ENCODE results near the gene RIOK1. TPM values are rescaled to one million over a fixed set of nuclear protein-coding genes. Genes with fewer than 3 reads are reported as not detected.

Gene RIOK1
- total RNA-seq, 2 experiments from 2014 or later: 26.1 to 42.5 TPM

DNA sequence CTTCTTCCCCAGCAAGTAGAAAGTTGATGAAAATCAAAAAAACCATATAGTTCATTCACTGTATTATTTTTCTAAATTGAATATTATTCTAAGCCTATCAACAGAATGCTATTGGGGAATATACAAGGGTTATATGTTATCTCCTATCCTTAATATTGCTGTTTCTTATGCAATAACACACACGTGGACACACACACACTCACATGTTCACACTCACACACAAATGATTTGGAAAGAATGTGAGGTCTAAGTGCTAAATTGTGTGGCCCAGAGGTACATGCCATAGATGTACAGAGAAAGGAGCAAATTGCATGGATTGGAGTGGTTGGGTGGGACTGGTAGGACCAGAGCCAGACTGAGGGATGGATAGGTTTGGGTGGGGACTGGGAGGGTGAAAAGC, 45.1 kb downstream of the RIOK1 start:
- Mint-ChIP-seq H3K9me3 (ENCODE audit: low read depth) (no peaks in the 10 kb centered on the region), H3K36me3 (no peaks in the 10 kb centered on the region), H3K27ac (no peak overlapping the region), H3K4me3 (no peak overlapping the region), H3K27me3 (peaks cover 7% of the 10 kb centered on the region), H3K4me1 (peaks cover 9% of the 10 kb centered on the region)
- no peak for ATAC-seq
- no peak for DNase-seq
- CTCF ChIA-PET: no interaction called here

DNA sequence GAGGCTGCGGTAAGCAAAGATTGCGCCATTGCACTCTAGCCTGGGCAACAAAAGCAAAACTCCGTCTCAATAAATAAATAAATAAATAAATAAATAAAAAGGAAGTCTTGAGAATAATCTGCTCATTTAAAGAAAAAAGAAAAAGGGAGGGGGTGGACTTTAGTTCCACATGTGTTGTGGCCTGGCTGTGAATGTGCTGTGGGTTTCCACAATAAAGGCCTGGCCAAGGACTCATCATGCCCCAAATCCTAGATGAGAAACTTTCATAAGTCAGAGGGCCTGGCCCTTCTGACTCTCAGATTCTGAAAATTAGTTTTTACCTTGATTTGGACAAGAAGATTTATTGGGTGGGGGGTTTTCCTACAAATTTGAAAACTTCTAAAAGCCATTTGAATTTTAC, 48.4 kb downstream of the RIOK1 start:
- CTCF ChIA-PET: no interaction called here
- H3K27me3 Mint-ChIP-seq: peaks cover 4% of the 10 kb centered on the region
- no peak overlapping the region for H3K4me3 Mint-ChIP-seq
- DNase-seq (no peak), ATAC-seq (no peak)
- H3K4me1 Mint-ChIP-seq: peaks cover 18% of the 10 kb centered on the region
- H3K36me3 Mint-ChIP-seq: no peaks in the 10 kb centered on the region
- H3K9me3 Mint-ChIP-seq (ENCODE audit: low read depth): no peaks in the 10 kb centered on the region
- no peak overlapping the region for H3K27ac Mint-ChIP-seq

DNA sequence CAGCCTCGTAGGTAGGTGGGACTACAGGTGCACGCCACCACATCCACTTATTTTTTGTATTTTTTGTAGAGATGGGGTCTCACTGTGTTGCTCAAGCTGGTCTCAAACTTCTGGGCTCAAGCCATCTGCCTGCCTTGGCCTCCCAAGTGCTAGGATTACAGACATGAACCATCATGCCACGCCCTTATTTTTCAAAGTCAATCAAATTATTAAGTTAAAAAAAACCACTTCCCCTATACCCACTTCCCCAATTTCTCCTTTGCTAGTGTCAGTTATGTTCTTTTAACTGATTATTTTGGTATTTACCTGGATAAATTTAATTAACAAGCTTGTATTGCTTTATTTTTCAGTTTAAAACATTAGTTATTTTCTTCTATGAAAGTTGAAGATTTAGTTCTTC, 49.6 kb downstream of the RIOK1 start:
- ATAC-seq: no peak

DNA sequence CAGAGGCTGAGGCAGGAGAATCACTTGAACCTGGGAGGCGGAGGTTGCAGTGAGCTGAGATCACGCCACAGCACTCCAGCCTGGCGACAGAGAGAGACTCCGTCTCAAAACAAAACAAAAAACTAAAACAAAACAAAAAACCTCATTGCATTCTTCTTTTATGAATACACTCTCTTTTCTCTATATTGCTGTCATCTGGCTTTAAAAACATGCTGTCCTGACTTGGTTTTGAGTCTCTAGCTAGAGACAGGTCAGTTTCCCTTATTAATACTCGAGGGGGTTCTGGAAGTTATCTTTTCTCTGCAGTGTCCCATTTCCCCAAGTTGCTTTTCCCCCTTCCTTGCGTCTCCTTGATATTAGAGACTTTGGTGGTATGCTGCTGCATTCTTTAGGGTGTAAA, 50.9 kb downstream of the RIOK1 start:
- Mint-ChIP-seq H3K4me3 (no peak overlapping the region), H3K4me1 (peaks cover 18% of the 10 kb centered on the region), H3K36me3 (no peaks in the 10 kb centered on the region), H3K9me3 (ENCODE audit: low read depth) (no peaks in the 10 kb centered on the region), H3K27me3 (peaks cover 7% of the 10 kb centered on the region), H3K27ac (no peak overlapping the region)
- ATAC-seq: no peak
- no peak for DNase-seq
- CTCF ChIA-PET: no interaction called here

More for the DNA sequence above, 49.6 kb downstream of the RIOK1 start:
- Mint-ChIP-seq H3K36me3 (no peaks in the 10 kb centered on the region), H3K4me1 (peaks cover 18% of the 10 kb centered on the region), H3K27ac (no peak overlapping the region), H3K9me3 (ENCODE audit: low read depth) (no peaks in the 10 kb centered on the region), H3K4me3 (no peak overlapping the region), H3K27me3 (peaks cover 4% of the 10 kb centered on the region)
- CTCF ChIA-PET: interaction anchor here (1.0 to 1.1 kb wide), 2 partner anchors 10 to 13 kb away, joined by 4 read pairs; no protein-coding TSS in a partner anchor
- DNase-seq: no peak

DNA sequence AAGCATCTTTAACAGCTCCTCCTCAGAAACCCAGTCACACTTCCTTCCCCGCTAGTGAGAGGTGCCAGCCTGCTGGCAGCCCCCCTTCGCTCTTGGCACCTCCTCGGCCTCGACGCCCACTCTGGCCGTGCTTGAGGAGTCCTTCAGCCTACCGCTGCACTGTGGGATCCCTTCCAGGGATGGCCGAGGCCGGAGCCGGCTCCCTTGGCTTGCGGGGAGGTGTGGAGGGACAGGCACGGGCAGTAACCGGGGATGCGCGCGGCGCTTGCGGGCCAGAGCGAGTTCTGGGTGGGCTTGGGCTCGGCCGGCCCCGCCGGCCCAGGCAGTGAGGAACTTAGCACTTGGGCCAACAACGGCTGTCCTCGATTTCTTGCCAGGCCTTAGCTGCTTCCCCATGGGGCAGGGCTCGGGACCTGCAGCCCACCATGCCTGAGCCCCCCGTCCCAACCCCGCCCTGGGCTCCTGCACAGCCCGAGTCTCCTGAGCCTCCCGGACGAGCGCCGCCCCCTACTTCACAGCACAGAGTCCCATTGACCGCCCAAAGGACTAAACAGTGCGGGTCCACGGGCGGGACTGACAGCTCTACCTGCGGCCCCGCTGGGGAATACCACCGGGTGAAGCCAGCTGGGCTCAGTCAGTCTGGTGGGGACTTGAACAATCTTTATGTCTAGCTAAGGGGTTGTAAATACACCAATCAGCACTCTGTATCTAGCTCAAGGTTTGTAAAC, 51.6 kb downstream of the RIOK1 start:
- peaks cover 3% of the 10 kb centered on the region for H3K27me3 Mint-ChIP-seq
- H3K4me3 Mint-ChIP-seq: no peak overlapping the region
- H3K4me1 Mint-ChIP-seq: peaks cover 18% of the 10 kb centered on the region
- no peaks in the 10 kb centered on the region for H3K9me3 Mint-ChIP-seq (ENCODE audit: low read depth)
- H3K27ac Mint-ChIP-seq: no peak overlapping the region
- no peak for DNase-seq
- CTCF ChIA-PET: no interaction called here
- ATAC-seq: no peak
- H3K36me3 Mint-ChIP-seq: no peaks in the 10 kb centered on the region

DNA sequence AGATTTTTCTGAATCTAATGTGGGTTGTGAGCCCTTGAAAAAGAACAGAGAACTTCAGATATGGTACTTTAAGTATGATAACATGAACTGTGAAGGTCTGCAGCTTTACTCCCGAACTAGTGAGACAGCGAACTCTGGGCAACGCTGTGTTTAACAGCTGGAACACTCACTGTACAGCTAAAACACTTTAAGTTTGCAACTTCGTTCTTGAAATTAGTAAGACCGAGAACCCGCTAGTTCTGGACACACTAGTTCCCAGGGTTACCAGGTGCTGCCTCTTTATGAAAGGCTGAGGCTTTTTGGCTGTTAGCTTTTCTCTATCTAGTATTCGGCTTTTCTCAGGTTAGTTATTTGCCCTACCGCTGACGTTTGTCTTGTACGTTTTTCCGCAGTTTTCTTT, 52.9 kb downstream of the RIOK1 start:
- DNase-seq (no peak), ATAC-seq (no peak)
- Mint-ChIP-seq H3K9me3 (ENCODE audit: low read depth) (no peaks in the 10 kb centered on the region), H3K27ac (no peak overlapping the region), H3K36me3 (no peaks in the 10 kb centered on the region), H3K27me3 (peaks cover 3% of the 10 kb centered on the region), H3K4me3 (no peak overlapping the region), H3K4me1 (peaks cover 18% of the 10 kb centered on the region)
- CTCF ChIA-PET: no interaction called here

DNA sequence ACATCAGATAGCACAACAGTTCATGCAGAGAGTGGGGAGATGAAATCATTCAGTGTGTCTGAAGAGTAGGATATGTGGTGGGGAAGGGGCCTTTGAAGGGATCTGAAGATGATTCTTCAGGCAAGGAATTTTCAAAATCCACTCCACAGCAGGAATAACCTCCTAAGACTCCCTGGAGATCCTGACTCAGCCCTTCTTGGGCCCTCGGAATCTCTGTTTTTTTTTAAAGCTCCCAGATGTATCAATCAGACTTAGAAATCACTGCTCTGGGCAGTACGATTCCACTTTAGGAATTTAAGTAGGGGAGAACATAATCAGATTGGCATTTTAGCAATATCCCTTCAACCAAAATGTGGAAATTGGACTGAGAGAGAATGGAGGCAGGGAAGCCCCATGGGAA, 55.5 kb downstream of the RIOK1 start:
- DNase-seq: no peak
- Mint-ChIP-seq H3K4me1 (peaks cover 5% of the 10 kb centered on the region), H3K27me3 (peaks cover 3% of the 10 kb centered on the region), H3K36me3 (no peaks in the 10 kb centered on the region), H3K9me3 (ENCODE audit: low read depth) (no peaks in the 10 kb centered on the region), H3K27ac (no peak overlapping the region), H3K4me3 (no peak overlapping the region)
- CTCF ChIA-PET: no interaction called here
- no peak for ATAC-seq

DNA sequence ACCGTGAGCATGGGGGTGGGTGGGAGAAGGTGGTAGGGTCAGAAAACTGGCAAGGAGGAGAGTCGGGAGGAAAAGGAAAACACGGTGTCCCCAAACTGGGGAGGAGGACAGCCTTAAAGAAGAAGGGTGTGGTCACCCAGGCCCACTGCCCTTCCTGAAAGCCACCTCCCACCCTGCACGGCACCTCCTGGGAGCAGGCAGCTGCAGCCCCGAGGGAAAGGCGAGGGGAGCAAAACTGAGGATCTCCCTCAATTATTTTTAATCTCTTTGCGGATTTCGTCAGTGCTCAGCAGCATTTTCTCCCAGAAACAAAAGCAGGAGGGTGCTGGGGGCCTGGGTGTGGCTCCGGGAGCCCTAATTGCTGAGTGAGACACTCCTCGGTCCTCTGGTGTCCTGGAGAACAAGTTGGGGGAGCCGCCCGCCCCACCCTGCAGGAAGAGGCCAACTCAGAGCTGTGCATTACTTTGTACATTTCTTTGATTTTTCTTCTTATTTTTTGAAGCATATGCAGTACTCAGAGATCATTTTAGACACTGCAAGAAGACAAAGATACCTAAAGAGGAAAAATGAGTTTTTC, 56.4 kb downstream of the RIOK1 start:
- DNase-seq (no peak), ATAC-seq (no peak)
- Mint-ChIP-seq H3K4me1 (no peaks in the 10 kb centered on the region), H3K4me3 (no peak overlapping the region), H3K27ac (no peak overlapping the region), H3K36me3 (no peaks in the 10 kb centered on the region), H3K9me3 (ENCODE audit: low read depth) (no peaks in the 10 kb centered on the region), H3K27me3 (peaks cover 5% of the 10 kb centered on the region)
- CTCF ChIA-PET: no interaction called here

DNA sequence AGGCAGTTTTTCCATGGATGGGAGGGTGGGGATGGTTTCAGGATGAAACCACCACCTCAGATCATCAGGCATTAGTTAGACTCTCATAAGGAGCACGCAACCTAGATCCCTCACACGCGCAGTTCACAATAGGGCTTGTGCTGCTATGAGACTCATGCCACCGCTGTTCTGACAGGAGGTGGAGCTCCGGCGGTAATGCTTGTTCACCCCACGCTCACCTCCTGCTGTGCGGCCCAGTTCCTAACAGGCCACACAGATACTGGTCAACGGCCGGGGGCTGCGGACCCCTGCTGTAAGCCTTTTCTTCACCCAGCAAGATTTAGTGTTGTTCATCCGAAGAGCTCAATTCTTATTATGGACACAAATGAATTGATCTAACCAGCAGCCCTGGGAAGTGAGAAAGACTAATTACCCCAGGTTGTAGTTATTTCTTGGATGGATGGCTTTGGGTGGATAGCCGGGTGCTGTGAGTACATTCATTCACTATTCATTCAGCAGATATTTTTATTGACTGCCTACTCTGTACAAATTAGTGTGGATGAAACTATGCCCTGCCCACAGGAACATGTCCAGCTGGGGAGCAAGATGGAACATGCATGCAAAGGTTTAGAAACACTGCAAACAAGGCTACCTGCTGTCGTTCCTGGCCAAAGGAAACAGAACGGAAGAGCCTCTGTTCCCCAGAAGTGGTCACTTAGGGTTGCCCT, 57.2 kb downstream of the RIOK1 start:
- no peak overlapping the region for H3K4me3 Mint-ChIP-seq

DNA sequence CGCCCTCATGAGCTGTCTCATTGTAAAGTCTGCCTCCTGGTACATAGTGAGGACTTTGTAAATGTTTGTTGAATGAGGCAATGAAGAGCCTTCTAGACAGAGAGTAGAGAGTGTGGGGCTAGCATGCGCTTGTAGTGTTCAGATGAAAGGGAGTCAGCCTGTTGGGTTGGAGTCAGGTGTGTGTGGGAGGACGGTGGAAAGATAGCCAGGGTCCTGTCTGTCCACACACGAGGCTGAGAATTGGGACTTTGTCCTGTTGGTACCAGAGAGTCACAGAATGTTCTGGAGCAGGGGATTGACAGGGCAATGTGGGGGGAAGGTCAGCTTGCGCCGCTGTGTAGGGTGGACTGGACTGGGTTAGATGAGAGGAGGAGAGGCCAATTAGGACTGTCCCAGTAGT, 58.6 kb downstream of the RIOK1 start:
- no peaks in the 10 kb centered on the region for H3K36me3 Mint-ChIP-seq
- no peak overlapping the region for H3K27ac Mint-ChIP-seq
- ATAC-seq: no peak
- no peak overlapping the region for H3K4me3 Mint-ChIP-seq
- H3K27me3 Mint-ChIP-seq: peaks cover 14% of the 10 kb centered on the region
- CTCF ChIA-PET: no interaction called here
- no peak for DNase-seq
- H3K4me1 Mint-ChIP-seq: no peaks in the 10 kb centered on the region
- H3K9me3 Mint-ChIP-seq (ENCODE audit: low read depth): no peaks in the 10 kb centered on the region

More for the DNA sequence above, 57.2 kb downstream of the RIOK1 start:
- H3K27ac Mint-ChIP-seq: no peak overlapping the region
- no peak for DNase-seq
- no peaks in the 10 kb centered on the region for H3K4me1 Mint-ChIP-seq
- H3K9me3 Mint-ChIP-seq (ENCODE audit: low read depth): no peaks in the 10 kb centered on the region
- H3K36me3 Mint-ChIP-seq: no peaks in the 10 kb centered on the region
- ATAC-seq: no peak
- CTCF ChIA-PET: no interaction called here
- H3K27me3 Mint-ChIP-seq: peaks cover 11% of the 10 kb centered on the region

DNA sequence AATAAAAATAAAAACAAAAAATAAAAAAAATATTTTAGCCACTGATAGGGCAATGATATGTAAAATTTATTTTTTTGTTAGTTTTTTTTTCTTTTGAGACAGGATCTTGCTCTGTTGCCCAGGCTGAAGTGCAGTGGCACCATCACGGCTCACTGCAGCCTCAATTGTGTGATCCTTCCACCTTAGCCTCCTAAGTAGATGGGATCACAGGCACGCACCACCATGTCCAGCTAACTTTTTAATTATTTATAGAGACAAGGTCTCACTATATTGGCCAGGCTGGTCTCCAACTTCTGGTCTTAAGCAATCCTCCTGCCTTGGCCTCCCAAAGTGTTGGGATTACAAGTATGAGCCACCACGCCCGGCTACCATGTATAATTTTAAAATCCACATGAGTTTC, 59.4 kb downstream of the RIOK1 start:
- Mint-ChIP-seq H3K27ac (no peak overlapping the region), H3K4me1 (no peaks in the 10 kb centered on the region), H3K9me3 (ENCODE audit: low read depth) (no peaks in the 10 kb centered on the region), H3K4me3 (no peak overlapping the region), H3K36me3 (no peaks in the 10 kb centered on the region), H3K27me3 (peaks cover 14% of the 10 kb centered on the region)
- no peak for DNase-seq
- CTCF ChIA-PET: no interaction called here
- no peak for ATAC-seq

DNA sequence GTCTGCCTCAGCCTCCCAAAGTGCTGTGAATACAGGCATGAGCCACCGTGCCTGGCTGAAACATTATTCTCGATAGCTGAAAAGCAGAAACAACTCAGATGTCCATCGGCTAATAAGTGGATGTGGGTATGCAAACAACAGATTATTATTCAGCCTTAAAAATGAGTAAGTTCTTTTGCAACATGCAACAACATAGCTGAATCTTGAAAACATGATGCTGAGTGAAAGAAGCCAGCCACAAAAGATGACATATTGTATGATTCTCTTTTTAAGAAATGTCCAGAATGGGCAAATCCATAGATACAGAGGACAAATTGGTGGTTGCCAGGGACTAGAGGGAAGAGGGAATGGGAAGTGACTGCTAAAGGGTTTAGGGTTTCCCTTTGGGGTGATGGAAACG, 61.7 kb downstream of the RIOK1 start:
- Mint-ChIP-seq H3K36me3 (no peaks in the 10 kb centered on the region), H3K27ac (no peak overlapping the region), H3K4me1 (no peaks in the 10 kb centered on the region), H3K4me3 (no peak overlapping the region), H3K27me3 (peaks cover 13% of the 10 kb centered on the region), H3K9me3 (ENCODE audit: low read depth) (no peaks in the 10 kb centered on the region)
- CTCF ChIA-PET: interaction anchor here (0.6 kb wide), 1 partner anchor 99 kb away, joined by 3 read pairs; no protein-coding TSS in a partner anchor
- DNase-seq (no peak), ATAC-seq (no peak)

DNA sequence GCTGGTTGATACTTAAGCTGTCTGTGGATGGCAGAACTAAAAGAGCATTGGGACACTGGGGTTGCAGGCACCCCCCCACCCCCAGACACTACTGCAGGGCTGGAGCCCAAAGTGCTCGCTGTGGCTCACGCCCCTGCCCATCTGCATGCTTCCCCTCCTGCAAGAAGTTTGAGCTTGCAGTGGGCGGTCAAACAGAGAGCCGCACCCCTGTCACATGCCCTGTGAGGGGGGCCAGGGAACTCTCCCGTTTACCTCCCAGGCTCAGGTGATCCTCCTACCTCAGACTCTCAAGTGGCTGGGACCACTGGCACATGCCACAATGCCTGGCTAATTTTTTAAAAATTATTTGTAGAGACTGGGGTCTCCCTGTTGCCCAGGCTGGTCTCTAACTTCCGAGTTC, 63.3 kb downstream of the RIOK1 start:
- CTCF ChIA-PET: no interaction called here
- DNase-seq (no peak), ATAC-seq (no peak)
- Mint-ChIP-seq H3K9me3 (ENCODE audit: low read depth) (no peaks in the 10 kb centered on the region), H3K36me3 (no peaks in the 10 kb centered on the region), H3K27ac (no peak overlapping the region), H3K4me3 (no peak overlapping the region), H3K27me3 (peaks cover 13% of the 10 kb centered on the region), H3K4me1 (no peaks in the 10 kb centered on the region)
